GM23248 (cell line): ENCODE measurements around the gene PDIA5.

Experiments used
- EZH2 ChIP-seq: fragments of 200-600 bp; sonication (generic); IDR thresholded peaks from 2 replicates; pipeline ENCODE4 v1.6.1; 2018; ENCODE audit warnings: antibody characterized with exemption, mild to moderate bottlenecking; ENCODE audit not compliant: insufficient read depth, poor library complexity, severe bottlenecking
- EZH2phosphoT487 ChIP-seq: fragments of 200-600 bp; sonication (generic); IDR thresholded peaks from 2 replicates; pipeline ENCODE4 v1.6.1; 2018; ENCODE audit warnings: antibody characterized with exemption, moderate library complexity, mild to moderate bottlenecking, low read depth; ENCODE audit not compliant: insufficient read depth

GRCh38 chr3:123083383-123084124, 16.7 kb downstream of the PDIA5 start:
- TF ChIP-seq EZH2: no peak
- TF ChIP-seq EZH2phosphoT487: no peak
